ENCODE data around the gene ANKRD33. TPM values are rescaled to one million over a fixed set of nuclear protein-coding genes. Genes with fewer than 3 reads are reported as not detected.

The ANKRD33 gene
- total and polyA plus RNA-seq, 2 of the 8 experiments (the other 6 are each of a cell fraction or from before 2014, with no cell fraction given) = 0.41 to 0.53 TPM

DNA sequence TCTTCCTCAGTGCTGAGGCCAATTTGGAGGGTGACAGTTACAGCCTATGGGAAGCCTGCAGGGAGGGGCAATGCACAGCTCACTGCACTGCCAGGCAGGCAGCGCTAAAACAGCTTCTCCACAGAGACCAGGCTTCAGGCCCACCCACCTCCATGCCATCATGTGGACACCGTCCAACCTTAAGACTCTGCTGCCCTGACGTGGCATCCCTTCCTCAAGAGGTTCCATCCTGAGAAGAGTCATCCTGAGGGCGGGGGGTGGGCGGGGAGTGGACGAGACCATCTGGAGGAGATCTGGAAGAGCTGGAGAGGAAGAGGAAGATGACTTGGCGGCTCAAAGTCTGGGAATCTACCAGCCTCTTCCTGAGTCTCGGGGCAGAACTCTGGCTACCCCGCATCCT is 11.0 kb downstream of the ANKRD33 start:
- Histone ChIP-seq H2BK120ac (replicated peaks; ENCODE audit: low read depth, low read length) (no peak overlapping the region), H2BK15ac (ENCODE audit: low read length) (no peak overlapping the region), H3K79me2 (ENCODE audit: control insufficient read depth in 1 of 2, insufficient read depth in 2 of 2, low read length in 2 of 2) (no peaks in the 10 kb centered on the region), H3K27ac (ENCODE audit: low read depth, low read length) (no peak overlapping the region), H3K18ac (ENCODE audit: extremely low read depth, low read length) (no peak overlapping the region), H2BK12ac (ENCODE audit: low read depth, low read length) (no peak overlapping the region), H3K4me3 (ENCODE audit: extremely low read depth in 1 of 4, insufficient read depth in 2 of 4, low read depth in 3 of 4, low read length in 4 of 4) (no peak overlapping the region), H4K20me1 (replicated peaks in 1 of 2; ENCODE audit: control insufficient read depth in 1 of 2, insufficient read depth in 2 of 2, low read length in 2 of 2) (peaks cover 0 to 2% of the 10 kb centered on the region in 2 experiments), H3K23ac (ENCODE audit: insufficient read length) (no peak overlapping the region), H2BK20ac (ENCODE audit: low read length) (no peak overlapping the region), H2BK5ac (ENCODE audit: low read depth, low read length) (no peak overlapping the region), H4K91ac (replicated peaks; ENCODE audit: insufficient read length, low read length) (no peak overlapping the region), H3K23me2 (ENCODE audit: low read depth, low read length) (no peaks in the 10 kb centered on the region), H2AFZ (ENCODE audit: low read length) (no peak overlapping the region), H3K36me3 (ENCODE audit: control insufficient read depth in 2 of 4, insufficient read depth in 4 of 4, low read length in 3 of 4) (no peaks in the 10 kb centered on the region), H4K5ac (ENCODE audit: insufficient read length, low read depth, low read length) (no peak overlapping the region), H3K9ac (replicated peaks in 1 of 4; ENCODE audit: extremely low read depth in 1 of 4, low read depth in 3 of 4, low read length in 3 of 4) (no peak overlapping the region), H3K4me1 (replicated peaks in 1 of 4; ENCODE audit: control insufficient read depth in 3 of 4, insufficient read depth in 4 of 4, low read length in 3 of 4) (no peaks in the 10 kb centered on the region), H3K14ac (ENCODE audit: insufficient read length) (no peak overlapping the region), H3K79me1 (ENCODE audit: low read depth, low read length) (no peaks in the 10 kb centered on the region), H2AK5ac (ENCODE audit: low read depth, low read length) (no peak overlapping the region), H3K56ac (replicated peaks; ENCODE audit: insufficient read length, low read depth, low read length) (no peak overlapping the region), H4K8ac (ENCODE audit: extremely low read depth, insufficient read depth, low read length) (no peak overlapping the region), H3K4me2 (ENCODE audit: insufficient read depth in 1 of 2, low read depth in 2 of 2, low read length in 2 of 2) (no peak overlapping the region), H3K4ac (replicated peaks; ENCODE audit: insufficient read length, low read depth, low read length) (no peak overlapping the region), H3K27me3 (replicated peaks in 1 of 4; ENCODE audit: control insufficient read depth in 3 of 4, extremely low read depth in 1 of 4, insufficient read depth in 3 of 4, low read length in 3 of 4) (no peaks in the 10 kb centered on the region), H3K9me3 (ENCODE audit: insufficient read depth in 2 of 2, low read depth in 1 of 2, low read length in 1 of 2) (no peaks in the 10 kb centered on the region)
- CTCF ChIA-PET (ENCODE audit: partially characterized antibody) = interaction anchor here (0.6 to 10.9 kb wide), 9 partner anchors 9 to 106 kb away, joined by 3 to 140 read pairs (median 3); partner anchors contain the start of gene ANKRD33
- WGBS, 2 experiments (ENCODE audit: extremely low coverage in 1 of 2, insufficient coverage in 1 of 2, insufficient read length in 1 of 2, insufficient replicate concordance in 2 of 2, low coverage in 1 of 2, low lambda C conversion rate in 2 of 2, missing lambda C conversion rate in 1 of 2) = 86% methylated on average over 8 of the region's 9 CpGs; no CpG with 5 or more reads in 1 of the 2 experiments
- no peak for FAIRE-seq
- no peak for DNase-seq (ENCODE audit: low read depth in 1 of 2, low spot score in 2 of 2)
- POLR2A ChIA-PET (ENCODE audit: partially characterized antibody) = interaction anchor here (0.6 kb wide), 1 partner anchor 348 kb away, joined by 3 read pairs; no protein-coding TSS in a partner anchor
- no peak for TF ChIP-seq SAP30 (IDR thresholded peaks at IDR 0.05; ENCODE audit: insufficient read depth, insufficient replicate concordance, low read length)

Measured in H1 (cell line).